ENCODE results near the gene ZBTB34.

DNA sequence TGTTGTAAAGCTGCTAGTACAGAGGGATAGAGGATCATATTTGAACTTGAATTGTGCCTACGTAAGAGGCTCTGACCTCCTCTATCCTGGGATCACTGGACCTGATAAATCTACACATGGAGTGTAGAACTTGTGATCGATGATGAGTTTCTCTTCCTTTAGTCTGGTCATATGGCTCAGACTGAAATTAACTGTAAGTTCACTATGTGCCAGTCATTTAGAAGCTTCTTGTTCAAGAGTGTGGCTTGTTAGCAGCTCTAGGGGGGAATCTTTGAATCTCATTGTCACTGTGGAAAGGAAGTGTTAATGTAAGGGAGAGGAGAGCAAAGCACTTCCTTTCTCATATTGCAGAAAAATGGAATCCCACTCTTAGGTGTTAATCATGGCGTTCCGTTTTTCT is 12.1 kb downstream of the ZBTB34 start:
- TF ChIP-seq GATA2 (IDR thresholded peaks at IDR 0.05; ENCODE audit: low read depth, low read length), result no peak
- TF ChIP-seq GATA3 (IDR thresholded peaks at IDR 0.05; ENCODE audit: low read depth, low read length), result no peak

Measured in SH-SY5Y (cell line).